Thyroid gland (tissue), 4 donors: ENCODE results near the gene OXSR1.

Source experiments
- CTCF ChIP-seq, 6 experiments: fragments of 200-600 bp in 3 of 6; fragments of 450-650 bp in 3 of 6; sonication (generic) in 3 of 6; IDR thresholded peaks; one replicate each; pipeline ENCODE4 v1.5.1; 2016 to 2019; ENCODE audit warnings: antibody characterized with exemption in 6 of 6, mild to moderate bottlenecking in 2 of 6, inconsistent platforms in 1 of 6, moderate library complexity in 1 of 6
- POLR2A ChIP-seq, 2 donors: fragments of 450-650 bp; IDR thresholded peaks; one replicate each; pipeline ENCODE4 v1.6.1; 2017; ENCODE audit warnings: antibody characterized with exemption in 2 of 2, mild to moderate bottlenecking in 2 of 2, moderate library complexity in 1 of 2

DNA sequence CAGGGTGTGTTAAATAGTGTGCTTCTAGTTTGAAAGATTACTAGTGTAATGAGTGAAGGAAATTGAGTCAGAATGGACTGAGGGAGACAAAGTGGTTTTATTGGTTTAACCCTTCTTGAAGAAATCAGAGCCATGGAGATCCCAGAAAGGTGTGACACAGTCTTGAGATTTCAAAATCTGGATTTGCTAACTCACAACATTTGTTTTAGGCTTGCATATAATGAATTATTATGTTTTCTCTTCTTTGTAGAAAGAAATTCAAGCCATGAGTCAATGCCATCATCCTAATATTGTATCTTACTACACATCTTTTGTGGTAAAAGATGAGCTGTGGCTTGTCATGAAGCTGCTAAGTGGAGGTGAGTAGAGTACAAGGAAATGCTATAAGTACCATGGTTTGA is 25.1 kb downstream of the OXSR1 start:
- TF ChIP-seq CTCF (IDR thresholded peaks at IDR 0.05) (no peak), POLR2A (IDR thresholded peaks at IDR 0.05) (no peak)
